Activated CD4-positive, alpha-beta T cell treated with anti-CD3 and anti-CD28 coated beads, Interleukin-2, Interleukin-4, amounts not matched to agents 100 ng/mL and 50 ng/mL, durations not matched to agents 16 hours and 8 hours (primary cell): Measurements from ENCODE around the gene PACRG.

Experiments used
- DNase-seq: peaks from one replicate; pipeline ENCODE4 v3.0.0-alpha.2; 2020; ENCODE audit warnings: low spot score

PACRG gene

DNA sequence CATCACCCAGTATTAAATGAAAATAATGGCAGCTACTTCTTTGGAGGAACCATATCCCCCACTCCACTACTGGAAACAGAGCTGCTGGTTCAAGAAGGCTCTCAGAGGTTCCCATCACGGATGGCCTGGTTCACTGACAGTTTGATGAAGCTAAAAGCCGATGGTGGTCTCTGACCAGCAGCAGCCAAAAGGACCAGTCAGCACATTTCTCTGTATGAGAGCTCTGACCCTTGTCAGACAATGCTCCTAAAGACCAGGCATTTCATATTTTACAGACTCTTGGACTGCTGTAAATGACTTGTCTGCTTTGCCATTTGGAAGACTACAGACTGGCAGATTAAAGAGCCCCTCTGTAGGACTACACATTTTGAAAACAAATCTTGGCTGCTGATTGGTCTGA lies 16.8 kb upstream of the PACRG start:
- no peak for DNase-seq

GRCh38 chr6:162711376-162711775 lies 16.4 kb upstream of the PACRG start:
- DNase-seq, result no peak

- no peak for DNase-seq
These were observed 15.1 kb upstream of the PACRG start for GRCh38 chr6:162712694-162713093.

DNA sequence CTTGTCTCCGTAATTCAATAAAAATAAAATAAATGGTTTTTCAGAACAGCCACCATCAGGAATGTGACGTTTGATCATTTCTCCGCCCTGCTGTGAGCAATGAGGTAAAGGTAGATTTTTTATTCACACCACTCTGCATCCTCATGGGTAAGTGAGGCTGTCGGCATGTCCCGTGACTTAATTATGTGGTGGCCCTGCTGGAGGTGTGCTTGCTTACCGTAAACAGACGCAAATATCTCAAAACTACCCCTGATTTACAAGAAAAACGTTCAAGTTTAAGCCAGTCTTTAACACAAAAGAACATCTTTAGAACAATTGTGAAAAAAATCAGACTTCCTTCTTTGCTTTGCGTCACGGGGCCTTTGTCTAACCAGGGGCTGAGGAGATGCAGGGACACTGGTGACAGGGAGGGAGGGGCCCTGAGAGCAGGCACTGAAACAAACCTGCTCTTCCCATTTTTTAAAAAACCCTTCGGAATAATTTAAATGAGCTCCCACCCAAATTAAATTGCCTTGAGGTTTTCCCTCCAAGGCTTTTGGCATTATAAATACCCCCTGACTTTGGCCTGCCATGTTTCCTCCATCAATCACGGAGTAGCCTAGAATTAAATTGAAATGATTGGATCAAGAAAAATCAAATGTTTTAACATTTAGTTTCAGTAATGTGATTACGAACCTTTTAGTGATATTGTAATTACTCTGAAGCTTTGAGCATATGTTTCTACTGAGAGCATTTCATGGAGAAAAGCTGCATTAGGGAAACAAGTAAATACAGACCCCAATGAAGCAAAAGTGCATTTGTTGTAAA lies 13.6 kb upstream of the PACRG start:
- DNase-seq, result no peak

DNA sequence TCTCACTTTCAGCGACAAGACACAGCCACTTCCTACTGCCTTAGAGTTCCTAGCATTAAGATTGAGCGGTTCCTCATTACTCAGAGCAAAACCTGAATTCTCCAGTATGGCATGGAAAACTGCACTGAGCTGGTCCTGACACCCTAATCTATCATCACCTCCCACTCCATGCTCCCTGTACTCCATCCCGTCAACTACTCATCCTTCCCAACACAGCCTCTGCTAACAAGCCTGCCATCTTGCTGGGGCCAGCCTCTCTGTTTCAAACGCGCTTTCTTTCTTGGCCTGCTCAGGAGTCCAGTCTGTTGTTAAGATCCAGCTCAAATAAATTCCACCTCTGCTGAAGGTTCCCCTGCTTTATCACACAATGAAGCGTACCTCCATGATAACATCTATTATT lies 12.2 kb upstream of the PACRG start:
- no peak for DNase-seq

GRCh38 chr6:162719528-162719927 lies 8.2 kb upstream of the PACRG start:
- no peak for DNase-seq

DNA sequence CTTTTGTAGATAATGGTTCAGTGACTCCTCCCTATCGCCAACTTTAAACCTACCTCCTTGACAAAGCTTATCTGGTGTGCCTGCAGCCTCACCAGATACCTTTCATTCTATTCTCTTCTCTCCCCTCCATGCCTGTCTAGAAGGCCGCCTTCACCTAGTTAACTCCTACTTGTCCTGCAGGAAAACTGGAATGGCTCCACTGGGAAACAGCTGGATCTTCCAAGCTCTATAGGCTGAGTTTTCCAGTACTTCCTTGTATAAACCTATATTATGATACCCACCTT lies 6.4 kb upstream of the PACRG start:
- DNase-seq, result no peak

DNA sequence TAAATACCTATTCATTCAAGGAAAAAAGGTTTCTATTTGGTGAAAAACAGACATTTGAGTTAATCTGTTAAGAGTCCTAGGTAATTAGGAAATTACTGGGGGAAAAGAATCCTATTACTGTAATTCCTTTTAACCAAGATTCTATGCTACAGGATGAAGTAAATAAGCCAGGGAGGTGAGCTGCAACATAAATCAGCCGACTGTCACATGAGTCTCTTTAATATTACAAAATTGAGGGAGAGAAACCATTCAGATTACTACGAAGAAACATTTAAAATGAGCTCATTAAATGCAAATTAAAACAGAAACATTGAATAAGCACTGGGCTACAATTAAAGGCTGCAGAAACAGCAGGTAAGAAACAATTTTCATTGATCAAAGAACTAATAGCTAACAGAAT lies 5.5 kb upstream of the PACRG start:
- DNase-seq, result no peak

DNA sequence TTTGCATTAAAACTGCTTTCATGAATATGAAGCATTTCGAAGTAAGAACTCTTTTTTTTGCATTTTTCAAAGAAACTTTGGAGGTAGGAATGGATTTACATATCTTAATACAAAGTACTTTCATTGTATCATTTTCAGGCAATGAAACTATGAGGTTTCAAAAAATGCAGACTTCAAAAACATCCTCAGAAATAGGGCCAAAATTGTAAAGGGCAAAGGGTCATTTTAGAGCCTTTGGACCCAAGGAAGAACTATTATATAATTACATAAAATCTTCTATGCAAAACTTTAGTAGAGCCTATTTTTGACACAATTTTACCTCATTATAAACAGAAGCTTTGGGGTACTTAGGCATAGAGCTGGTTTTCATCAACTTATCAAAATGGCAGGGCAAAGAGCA lies 5.1 kb upstream of the PACRG start:
- no peak for DNase-seq

GRCh38 chr6:162726947-162727321 lies 840 bp upstream of the PACRG start:
- DNase-seq, result no peak

- no peak for DNase-seq
These were observed 423 bp downstream of the PACRG start for GRCh38 chr6:162728197-162728596.

DNA sequence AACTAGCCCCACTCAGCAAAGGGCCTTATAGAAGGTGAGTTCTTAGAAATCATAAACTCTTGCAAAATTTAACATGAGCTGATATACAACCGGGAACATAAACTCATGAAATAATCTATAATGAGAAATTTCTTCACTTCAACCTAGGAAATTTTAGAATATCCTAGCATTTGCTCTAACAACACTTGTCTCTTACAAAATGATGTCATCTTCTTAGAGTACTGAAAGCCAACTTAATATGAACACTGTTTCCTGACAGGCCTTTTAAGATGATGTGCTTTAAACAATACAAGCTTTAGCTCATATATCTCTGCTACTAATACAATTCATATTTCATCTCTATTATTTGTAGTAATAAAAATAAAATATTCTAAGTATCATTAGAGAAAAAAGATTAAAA lies 932 bp downstream of the PACRG start:
- no peak for DNase-seq

DNA sequence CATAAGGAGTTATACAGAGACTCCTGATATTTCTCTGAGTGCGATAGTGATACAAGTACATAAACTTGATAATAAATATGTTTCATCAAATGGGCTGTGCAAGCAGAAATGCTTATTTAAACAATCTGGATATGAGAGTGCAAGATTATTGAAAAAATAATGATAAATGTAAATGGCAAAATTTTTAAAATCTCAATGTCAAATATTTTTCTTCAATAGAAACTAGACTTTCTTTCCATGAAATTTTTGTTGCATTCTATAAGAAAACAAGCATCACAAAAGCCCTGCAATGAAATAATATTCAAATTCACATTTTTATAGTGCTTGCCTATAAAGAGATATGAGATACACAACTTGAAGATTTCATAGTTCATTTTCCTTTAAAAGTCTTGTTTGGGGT lies 2.7 kb downstream of the PACRG start:
- no peak for DNase-seq

- DNase-seq, result no peak
These were observed 5.7 kb downstream of the PACRG start for GRCh38 chr6:162733489-162733888.

- DNase-seq, result no peak
These were observed 9.2 kb downstream of the PACRG start for GRCh38 chr6:162736961-162737360.

- no peak for DNase-seq
These were observed 23.0 kb downstream of the PACRG start for GRCh38 chr6:162750776-162751175.

DNA sequence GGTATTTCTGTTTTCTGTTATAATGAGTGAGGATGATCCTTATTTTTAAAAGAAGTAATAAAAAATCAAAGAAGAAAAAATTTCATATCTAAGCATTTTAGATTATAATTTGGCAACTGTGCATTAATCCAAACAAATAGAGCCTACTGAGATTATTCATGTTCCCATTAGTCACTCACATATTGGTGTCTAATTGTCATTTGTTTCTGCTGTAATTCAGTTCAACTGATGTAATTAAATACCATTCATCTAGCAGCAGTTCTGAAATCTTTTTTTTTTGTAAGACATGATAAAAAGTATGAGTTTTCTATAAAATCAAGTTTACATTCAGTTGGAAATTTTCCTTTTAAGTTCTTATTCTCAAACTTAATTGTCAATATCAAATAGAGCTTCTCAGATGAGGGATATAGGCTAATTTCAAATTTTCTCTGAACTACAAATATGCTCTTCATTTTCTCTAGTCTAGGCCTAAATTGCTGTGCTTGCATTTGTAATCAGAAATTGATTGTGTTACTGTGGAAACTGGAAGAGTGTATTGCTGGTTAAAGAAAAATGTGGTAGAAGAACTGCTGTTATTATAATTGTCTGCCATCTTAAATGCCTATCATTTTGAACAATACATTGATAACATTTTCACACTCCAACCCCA lies 23.6 kb downstream of the PACRG start:
- no peak for DNase-seq

GRCh38 chr6:162753775-162754174 lies 26.0 kb downstream of the PACRG start:
- DNase-seq, result no peak

DNA sequence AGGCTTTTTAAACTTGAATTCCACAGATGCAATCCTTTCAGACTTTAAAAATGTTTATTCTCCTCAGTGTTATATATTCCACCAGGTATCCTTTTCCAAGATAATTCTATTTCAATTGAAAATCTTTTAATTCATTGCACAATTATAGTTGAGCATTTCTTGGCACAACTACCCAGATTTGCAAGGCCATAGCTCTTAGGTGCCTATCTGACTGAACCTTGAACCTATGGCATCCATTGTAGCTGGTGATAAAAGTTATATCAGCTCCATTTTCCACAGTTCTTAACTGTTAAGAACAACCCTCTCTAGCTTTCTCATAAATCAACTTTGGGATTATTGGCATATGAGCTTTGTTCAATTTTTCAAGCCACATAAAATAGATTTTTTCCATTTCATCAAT lies 42.4 kb downstream of the PACRG start:
- no peak for DNase-seq

- DNase-seq, result no peak
These were observed 43.2 kb downstream of the PACRG start for GRCh38 chr6:162770955-162771354.

- DNase-seq, result no peak
These were observed 44.7 kb downstream of the PACRG start for GRCh38 chr6:162772466-162772865.

DNA sequence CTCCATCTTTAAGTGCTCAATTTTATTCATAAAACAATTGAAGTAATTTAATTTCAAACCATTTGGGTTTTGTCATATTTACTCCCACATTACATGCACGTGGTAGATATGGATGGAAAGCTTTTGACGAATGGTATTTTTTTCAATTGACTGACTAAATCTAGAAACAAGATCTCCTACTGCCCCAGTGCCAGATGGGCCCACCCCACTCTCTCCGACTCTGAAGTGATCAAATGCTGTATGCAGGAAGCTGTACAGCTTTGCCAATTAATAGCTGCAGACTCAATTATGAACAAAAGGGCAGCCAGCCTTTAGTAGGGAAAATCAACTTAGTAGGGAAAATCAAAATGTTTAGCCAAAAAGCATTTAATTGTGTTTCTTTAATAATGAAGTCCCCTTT lies 46.2 kb downstream of the PACRG start:
- DNase-seq, result no peak

DNA sequence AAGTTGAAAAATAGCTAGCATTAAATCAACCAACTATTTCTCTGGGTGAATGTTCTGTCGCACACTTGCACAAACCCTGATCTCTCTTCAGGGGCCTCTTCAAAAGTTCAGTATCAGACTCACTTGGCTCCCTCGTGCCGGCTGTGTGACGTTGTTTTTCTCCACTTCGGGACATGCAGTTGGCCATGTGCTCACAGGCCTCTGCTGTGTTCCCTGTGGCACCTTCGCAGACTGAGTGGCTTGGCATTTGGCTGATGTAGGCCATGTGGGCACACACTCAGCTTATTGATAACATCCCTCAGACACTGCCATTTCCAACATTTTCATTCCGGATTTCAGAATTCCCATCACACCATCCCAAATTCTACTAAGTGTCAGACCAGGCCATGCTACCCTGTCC lies 49.3 kb downstream of the PACRG start:
- no peak for DNase-seq

DNA sequence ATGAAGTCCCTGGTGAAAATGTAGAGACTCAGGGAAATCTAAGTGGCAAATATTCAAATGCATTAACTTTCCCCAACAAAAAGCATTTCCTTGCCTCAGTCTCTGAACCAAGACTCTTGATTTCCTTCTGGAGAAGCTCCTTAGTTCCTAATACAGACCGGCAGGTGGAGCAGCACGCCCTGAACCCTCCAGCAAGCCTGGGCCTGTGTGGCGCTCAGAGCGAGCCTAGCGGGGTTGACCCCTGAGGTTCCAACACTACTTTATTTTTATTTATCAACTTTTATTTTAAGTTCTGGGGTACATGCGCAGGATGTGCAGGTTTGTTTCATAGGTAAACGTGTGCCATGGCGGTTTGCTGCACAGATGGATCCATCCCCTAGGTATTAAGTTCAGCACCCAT lies 50.8 kb downstream of the PACRG start:
- DNase-seq, result no peak
